ENCODE data around the gene RASGEF1B.

RASGEF1B gene

DNA sequence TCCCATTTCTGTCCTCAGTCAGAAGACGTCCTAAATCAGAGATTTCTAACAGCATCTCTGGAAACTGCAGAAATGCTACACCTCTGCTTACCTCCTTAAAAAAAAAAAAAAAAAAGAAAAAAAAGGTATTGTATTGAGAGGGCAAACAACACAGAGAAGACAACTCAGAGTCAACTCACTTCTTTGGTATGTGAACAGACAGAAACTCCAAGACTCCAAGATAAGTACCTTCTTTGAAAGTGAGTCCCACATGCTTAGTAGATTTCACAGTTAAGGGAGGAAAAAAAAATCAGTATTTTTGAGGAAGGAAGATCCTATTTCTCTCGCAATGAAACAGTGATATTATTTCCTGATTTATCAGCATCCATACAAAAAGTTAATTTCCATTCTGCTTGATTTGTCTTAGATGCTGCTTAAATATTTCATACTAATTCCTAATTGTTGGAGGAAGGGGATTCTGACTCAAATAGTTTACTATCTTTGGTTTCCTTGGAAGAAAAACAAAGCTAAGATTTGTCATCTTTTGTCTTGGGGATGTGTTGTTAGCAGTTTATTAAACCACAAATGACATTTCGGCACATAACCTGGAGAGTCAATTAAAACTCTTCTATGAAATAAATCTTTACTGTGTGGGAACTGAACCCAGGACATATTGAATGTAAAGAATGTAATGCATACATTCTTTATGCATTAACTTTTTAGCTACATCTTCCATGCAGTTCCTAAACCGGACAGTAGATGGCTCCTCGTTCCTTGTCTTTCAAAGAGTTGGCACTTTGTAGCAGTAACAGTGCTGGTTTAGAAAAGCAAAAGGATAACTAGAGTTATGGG, 4.7 kb downstream of the RASGEF1B start:
- Histone ChIP-seq H3K36me3 (ENCODE audit: low read length) (no peaks in the 10 kb centered on the region), H3K27ac (ENCODE audit: low read depth, low read length) (no peak overlapping the region), H2AFZ (ENCODE audit: low read depth, low read length, severe bottlenecking) (no peak overlapping the region), H3K4me3 (ENCODE audit: insufficient read depth, low read length, poor library complexity, severe bottlenecking) (no peak overlapping the region), H4K20me1 (ENCODE audit: low read depth, low read length) (0 out of 2 replicates have a peak, but pooled peaks cover 2% of the 10 kb centered on the region), H3K9me2 (replicated peaks; ENCODE audit: insufficient read depth, low read length) (no peaks in the 10 kb centered on the region), H3K79me2 (ENCODE audit: insufficient read depth, low read length) (peaks cover 94% of the 10 kb centered on the region), H3F3A (ENCODE audit: insufficient read depth) (peaks cover 1% of the 10 kb centered on the region; the same call in 1 of the 2 replicates), H3K27me3 (ENCODE audit: low read length) (no peaks in the 10 kb centered on the region), H3K9me3 (ENCODE audit: insufficient read depth, low read length) (no peaks in the 10 kb centered on the region), H3K9ac (ENCODE audit: low read length) (no peak overlapping the region), H3K4me2 (ENCODE audit: low read depth, low read length, poor library complexity, severe bottlenecking) (peak overlapping the region; percentile 82)
- no peak for TF ChIP-seq EZH2phosphoT487 (conservative IDR thresholded peaks at IDR 0.05; ENCODE audit: low read length)
- TF ChIP-seq, protein P1, sequence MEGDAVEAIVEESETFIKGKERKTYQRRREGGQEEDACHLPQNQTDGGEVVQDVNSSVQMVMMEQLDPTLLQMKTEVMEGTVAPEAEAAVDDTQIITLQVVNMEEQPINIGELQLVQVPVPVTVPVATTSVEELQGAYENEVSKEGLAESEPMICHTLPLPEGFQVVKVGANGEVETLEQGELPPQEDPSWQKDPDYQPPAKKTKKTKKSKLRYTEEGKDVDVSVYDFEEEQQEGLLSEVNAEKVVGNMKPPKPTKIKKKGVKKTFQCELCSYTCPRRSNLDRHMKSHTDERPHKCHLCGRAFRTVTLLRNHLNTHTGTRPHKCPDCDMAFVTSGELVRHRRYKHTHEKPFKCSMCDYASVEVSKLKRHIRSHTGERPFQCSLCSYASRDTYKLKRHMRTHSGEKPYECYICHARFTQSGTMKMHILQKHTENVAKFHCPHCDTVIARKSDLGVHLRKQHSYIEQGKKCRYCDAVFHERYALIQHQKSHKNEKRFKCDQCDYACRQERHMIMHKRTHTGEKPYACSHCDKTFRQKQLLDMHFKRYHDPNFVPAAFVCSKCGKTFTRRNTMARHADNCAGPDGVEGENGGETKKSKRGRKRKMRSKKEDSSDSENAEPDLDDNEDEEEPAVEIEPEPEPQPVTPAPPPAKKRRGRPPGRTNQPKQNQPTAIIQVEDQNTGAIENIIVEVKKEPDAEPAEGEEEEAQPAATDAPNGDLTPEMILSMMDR (IDR thresholded peaks at IDR 0.05; ENCODE audit: insufficient read depth, low read length, poor library complexity, severe bottlenecking): peak; percentile 48

DNA sequence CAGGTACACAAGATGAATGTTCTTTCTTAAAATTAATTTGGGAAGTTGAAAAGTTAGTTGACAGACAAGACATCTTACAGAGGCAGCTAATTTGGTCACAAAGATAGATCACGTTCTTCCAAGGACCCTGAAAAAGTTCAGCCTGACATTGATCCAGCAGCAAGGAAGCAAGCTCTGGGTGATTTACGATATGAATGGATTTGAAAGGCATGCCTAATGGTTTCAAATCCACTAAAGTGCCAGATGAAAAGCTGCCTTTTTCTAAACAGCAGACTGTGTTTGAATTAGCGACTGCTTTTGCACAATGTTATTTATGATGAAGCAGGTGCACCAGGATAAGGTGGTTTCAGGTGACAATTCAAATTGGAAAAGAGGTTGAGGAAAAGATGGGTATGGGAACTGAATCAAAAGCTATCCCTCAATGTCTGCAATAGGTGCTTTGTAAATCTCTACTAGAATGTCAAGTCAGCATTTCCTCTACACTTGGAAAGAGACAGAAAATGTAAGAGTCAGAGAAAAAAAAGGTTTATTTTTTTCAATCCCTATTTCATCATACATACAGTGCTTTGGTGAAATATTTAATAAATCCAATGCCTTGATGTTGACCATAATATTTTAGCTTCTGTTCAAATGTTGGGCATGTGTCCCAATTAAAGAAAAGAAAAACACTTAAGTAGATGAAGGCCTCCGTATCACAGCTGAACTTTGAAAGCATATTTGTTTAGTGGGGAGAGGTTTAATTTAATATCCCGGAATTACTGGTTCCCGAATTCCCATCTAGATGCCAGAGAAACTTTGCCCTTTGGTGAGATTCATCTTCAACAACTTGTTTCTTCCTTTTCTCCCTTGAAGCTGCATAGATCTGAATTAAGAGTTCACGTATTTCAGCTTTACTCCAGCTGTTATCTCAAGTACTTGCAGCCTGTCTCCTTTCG, 6.0 kb downstream of the RASGEF1B start:
- Histone ChIP-seq H4K20me1 (ENCODE audit: low read depth, low read length) (0 out of 2 replicates have a peak, but pooled peaks cover 2% of the 10 kb centered on the region), H3K79me2 (ENCODE audit: insufficient read depth, low read length) (peaks cover 99% of the 10 kb centered on the region)

DNA sequence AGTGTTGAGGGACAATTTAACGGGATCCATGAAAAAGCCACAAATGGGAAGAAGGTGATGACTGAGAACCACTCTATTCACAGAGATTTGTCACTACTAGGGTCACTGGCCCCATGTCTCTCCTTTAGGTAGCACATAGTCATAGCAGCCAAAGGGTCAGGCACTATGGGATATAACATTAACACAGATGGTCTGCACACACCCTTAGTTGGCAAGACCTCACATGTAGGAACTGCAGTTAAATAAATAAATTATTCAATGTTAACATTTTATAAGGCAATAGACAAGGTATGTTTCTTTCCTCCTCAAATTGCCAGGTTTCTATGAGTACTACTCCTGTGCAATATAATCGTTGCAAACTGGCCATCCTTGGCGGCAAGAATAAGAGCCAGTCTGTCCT, 10.9 kb downstream of the RASGEF1B start:
- H3F3A ChIP-seq (ENCODE audit: insufficient read depth): no peaks in the 10 kb centered on the region
- no peaks in the 10 kb centered on the region for H3K9me3 ChIP-seq (ENCODE audit: insufficient read depth, low read length)
- H4K20me1 ChIP-seq (ENCODE audit: low read depth, low read length): no peaks in the 10 kb centered on the region
- H3K4me3 ChIP-seq (ENCODE audit: insufficient read depth, low read length, poor library complexity, severe bottlenecking): no peak overlapping the region
- H2AFZ ChIP-seq (ENCODE audit: low read depth, low read length, severe bottlenecking): no peak overlapping the region
- no peak overlapping the region for H3K9ac ChIP-seq (ENCODE audit: low read length)
- no peak overlapping the region for H3K27ac ChIP-seq (ENCODE audit: low read depth, low read length)
- H3K9me2 ChIP-seq (replicated peaks; ENCODE audit: insufficient read depth, low read length): no peaks in the 10 kb centered on the region
- peaks cover 77% of the 10 kb centered on the region for H3K79me2 ChIP-seq (ENCODE audit: insufficient read depth, low read length)
- no peaks in the 10 kb centered on the region for H3K27me3 ChIP-seq (ENCODE audit: low read length)
- H3K36me3 ChIP-seq (ENCODE audit: low read length): no peaks in the 10 kb centered on the region
- TF ChIP-seq, protein P1 (IDR thresholded peaks at IDR 0.05; ENCODE audit: insufficient read depth, low read length, poor library complexity, severe bottlenecking): no peak
- no peak for TF ChIP-seq EZH2phosphoT487 (conservative IDR thresholded peaks at IDR 0.05; ENCODE audit: low read length)
- no peak overlapping the region for H3K4me2 ChIP-seq (ENCODE audit: low read depth, low read length, poor library complexity, severe bottlenecking)

More for the DNA sequence above, 6.0 kb downstream of the RASGEF1B start:
- Histone ChIP-seq H3K4me3 (ENCODE audit: insufficient read depth, low read length, poor library complexity, severe bottlenecking) (no peak overlapping the region), H3K9me3 (ENCODE audit: insufficient read depth, low read length) (no peaks in the 10 kb centered on the region), H3K27me3 (ENCODE audit: low read length) (no peaks in the 10 kb centered on the region), H3K9me2 (replicated peaks; ENCODE audit: insufficient read depth, low read length) (no peaks in the 10 kb centered on the region), H3K27ac (ENCODE audit: low read depth, low read length) (no peak overlapping the region), H3K36me3 (ENCODE audit: low read length) (no peaks in the 10 kb centered on the region), H3K4me2 (ENCODE audit: low read depth, low read length, poor library complexity, severe bottlenecking) (no peak overlapping the region), H2AFZ (ENCODE audit: low read depth, low read length, severe bottlenecking) (no peak overlapping the region), H3K9ac (ENCODE audit: low read length) (no peak overlapping the region), H3F3A (ENCODE audit: insufficient read depth) (no peaks in the 10 kb centered on the region)
- no peak for TF ChIP-seq EZH2phosphoT487 (conservative IDR thresholded peaks at IDR 0.05; ENCODE audit: low read length)
- TF ChIP-seq, protein P1 (IDR thresholded peaks at IDR 0.05; ENCODE audit: insufficient read depth, low read length, poor library complexity, severe bottlenecking): no peak
